Heart left ventricle (tissue), 16 donors: ENCODE data around the gene GATA3. TPM values are rescaled to one million over a fixed set of nuclear protein-coding genes. Genes with fewer than 3 reads are reported as not detected.

Experiments used
- ATAC-seq, 4 donors: fragments of 200-7000 bp; cut with Tn5 transposase; one replicate each; pipeline ENCODE4 v1.9.1; 2020 to 2022; ENCODE audit warnings: moderate library complexity in 4 of 4, mild to moderate bottlenecking in 3 of 4, moderate number of reproducible peaks in 1 of 4
- DNase-seq, 5 donors: peaks; one replicate each; pipeline ENCODE4 v3.0.0-alpha.2; 2020
- H3K27ac ChIP-seq, 12 donors: fragments of 200-600 bp; sonication (generic) in 4 of 12; one replicate each; pipeline versions ENCODE4 v1.5.0 to v1.8.0; 2016 to 2022; ENCODE audit warnings: mild to moderate bottlenecking in 2 of 12
- H3K27me3 ChIP-seq, 9 donors: fragments of 200-600 bp; sonication (generic) in 2 of 9; one replicate each; pipeline versions ENCODE4 v1.5.1 to v1.8.0; 2016 to 2022; ENCODE audit warnings: mild to moderate bottlenecking in 3 of 9
- H3K36me3 ChIP-seq, 9 donors: fragments of 200-600 bp; sonication (generic) in 2 of 9; one replicate each; pipeline versions ENCODE4 v1.5.0 to v1.8.0; 2018 to 2022; ENCODE audit warnings: mild to moderate bottlenecking in 2 of 9
- H3K4me1 ChIP-seq, 12 donors: fragments of 200-600 bp; sonication (generic) in 4 of 12; one replicate each; pipeline versions ENCODE4 v1.5.0 to v1.8.0; 2016 to 2022; ENCODE audit warnings: mild to moderate bottlenecking in 3 of 12
- H3K4me3 ChIP-seq, 12 donors: fragments of 200-600 bp; sonication (generic) in 4 of 12; one replicate each; pipeline versions ENCODE4 v1.5.0 to v1.8.0; 2017 to 2022; ENCODE audit warnings: mild to moderate bottlenecking in 9 of 12, moderate library complexity in 4 of 12
- H3K9me3 ChIP-seq, 12 donors: fragments of 200-600 bp; sonication (generic) in 4 of 12; one replicate each; pipeline versions ENCODE4 v1.5.0 to v1.8.0; 2016 to 2022; ENCODE audit warnings: mild to moderate bottlenecking in 1 of 12
- CTCF ChIP-seq, 12 donors: fragments of 200-600 bp; sonication (generic) in 4 of 12; IDR thresholded peaks; one replicate each; pipeline versions ENCODE4 v1.5.0 to v1.8.0; 2018 to 2022; ENCODE audit warnings: antibody characterized with exemption in 12 of 12, mild to moderate bottlenecking in 5 of 12
- POLR2A ChIP-seq, 2 donors: fragments of 450-650 bp; IDR thresholded peaks; one replicate each; pipeline ENCODE4 v1.6.1; 2017; ENCODE audit warnings: antibody characterized with exemption in 2 of 2, mild to moderate bottlenecking in 2 of 2, moderate library complexity in 2 of 2
- WGBS, 4 donors: extraction: QIAGEN DNeasy Blood & Tissue Kit in 2 of 4; methylation state at CpG; one replicate each; pipeline versions ENCODE4 v1.1.5 to v1.1.7; 2013 to 2018; 5-methylcytosine and 5-hydroxymethylcytosine counted together
- intact Hi-C, 10 donors: fragments of 100-400 bp; cut with DNase I; formaldehyde crosslinking; loops; one replicate each; pipeline versions ENCODE4 v1.11.1 to v1.14.2; 2022
- polyA plus RNA-seq, 2 donors: library from polyadenylated mRNA; stranded (reverse); fragments of 200-250 nt; gene quantifications; one replicate each; pipeline ENCODE4 v1.2.3, GENCODE V29; 2013
- total RNA-seq, 9 donors: library from RNA; depleted of rRNA in 2 of 9; stranded (reverse); fragments of >200 nt in 2 of 9; fragmentation: NEBNext Ultra II Directional in 3 of 9; extraction: Animal tissue kit (Norgen Biotek cat#: 25700) in 3 of 9; gene quantifications; one replicate each; pipeline versions ENCODE4 v1.1.0 to v1.2.4, GENCODE V29; 2016 to 2023
- donor health status: ischemic (EF 13 %, LVEDD 7.1; RV severe dilation, severe dysfunction).
- donor health status: healthy with polysubstance abuse.
- donor health status: DM: no; HTN: yes; CAD: no.
- donor health status: DM: no; HTN: no; CAD: no.
- donor health status: ischemic (EF 25% LVEDD 6.9; RV normal size, moderate dysfunction).
- donor health status: ischemic (EF 25% LVEDD 5.7; RV mildly dilated, moderate dysfunction).
- donor health status: healthy.
- donor health status: DM: yes; HTN: yes; CAD: no.
- donor health status: ischemic (EF 35%, LVEDD 5.7; RV mildly dilated, moderate dysfunction).
- donor health status: nonischemic (EF 11% LVEDD 7.7; RV severe dilation, severe dysfunction).
- donor health status: DM: yes; HTN: yes; CAD: no.
- donor health status: PGD.
- donor health status: ischemic (EF 29% LVEDD 5.4; RV normal size, mild dysfunction).
- donor health status: nonischemic (EF 23%, LVEDD 6.1; RV moderate dilation, normal function).

The GATA3 gene
- total and polyA plus RNA-seq, 11 donors: 0.71 to 3.4 (median 1.4) TPM

- Histone ChIP-seq H3K36me3 (no peaks in the 10 kb centered on the region), H3K4me3 (peak overlapping the region; percentile 19 to 59 (median 46)), H3K9me3 (no peaks in the 10 kb centered on the region), H3K27ac (no peak overlapping the region), H3K4me1 (peaks cover 4 to 74% (median 51%) of the 10 kb centered on the region in 12 donors), H3K27me3 (peaks cover 74 to 100% (median 99%) of the 10 kb centered on the region in 9 donors)
- no peak for ATAC-seq
- intact Hi-C loops: no loop called here
- TF ChIP-seq CTCF (IDR thresholded peaks at IDR 0.05) (no peak), POLR2A (IDR thresholded peaks at IDR 0.05) (no peak)
- WGBS, 4 donors: 2 to 5% (median 4%) methylated on average over 41 to 51 of the region's 51 CpGs
- DNase-seq: peak in 1 of 5 donors; percentile 28
Measured at GRCh38 chr10:8049045-8049864, 5.2 kb upstream of the GATA3 start.

- Histone ChIP-seq H3K36me3 (no peaks in the 10 kb centered on the region), H3K27me3 (peaks cover 70 to 100% (median 98%) of the 10 kb centered on the region in 9 donors), H3K9me3 (no peaks in the 10 kb centered on the region), H3K4me3 (peak overlapping the region; percentile 19 to 59 (median 46)), H3K4me1 (peaks cover 4 to 74% (median 50%) of the 10 kb centered on the region in 12 donors), H3K27ac (peak overlapping the region in 2 of 12 donors; percentile 1 to 25)
- ATAC-seq: no peak
- DNase-seq: no peak
- TF ChIP-seq POLR2A (IDR thresholded peaks at IDR 0.05) (no peak), CTCF (IDR thresholded peaks at IDR 0.05) (no peak)
- intact Hi-C loops: loop anchor here in 6 of 10 donors (5.0 to 10.0 kb wide), 6 partner anchors 225 to 425 kb away; no protein-coding TSS in a partner anchor
- 1 to 2% (median 1%) methylated on average over 57 to 68 of the region's 68 CpGs for WGBS, 4 donors
Measured at GRCh38 chr10:8049865-8050555, 4.5 kb upstream of the GATA3 start.

GRCh38 chr10:8050556-8051108, 3.9 kb upstream of the GATA3 start:
- Histone ChIP-seq H3K27me3 (peaks cover 67 to 99% (median 98%) of the 10 kb centered on the region in 9 donors), H3K4me3 (peak overlapping the region; percentile 19 to 59 (median 46)), H3K27ac (peak overlapping the region in 3 of 12 donors; percentile 1 to 25 (median 7)), H3K36me3 (no peaks in the 10 kb centered on the region), H3K4me1 (peaks cover 4 to 73% (median 47%) of the 10 kb centered on the region in 12 donors), H3K9me3 (no peaks in the 10 kb centered on the region)
- ATAC-seq: no peak
- DNase-seq: no peak
- no peak for TF ChIP-seq CTCF (IDR thresholded peaks at IDR 0.05)
- no peak for TF ChIP-seq POLR2A (IDR thresholded peaks at IDR 0.05)
- intact Hi-C loops: loop anchor here in 6 of 10 donors (5.0 to 10.0 kb wide), 6 partner anchors 224 to 424 kb away; no protein-coding TSS in a partner anchor
- 0 to 3% (median 1%) methylated on average over 23 to 60 of the region's 60 CpGs for WGBS, 4 donors
